GM12865 (cell line): Measurements from ENCODE around the gene KLF3.

Source experiments
- DNase-seq: peaks from one replicate; pipeline ENCODE4 v3.0.0; 2010; ENCODE audit warnings: low read depth
- H3K4me3 ChIP-seq: 2 replicates; pipeline ENCODE4 v1.5.1; 2011; ENCODE audit warnings: mild to moderate bottlenecking, low read depth, low read length, control low read depth
- TF ChIP-seq, protein P1 (sequence below): IDR thresholded peaks from 2 replicates; pipeline ENCODE4 v1.5.1; 2011; ENCODE audit warnings: low read length, control low read depth, low read depth, inconsistent platforms; ENCODE audit not compliant: insufficient read depth; ENCODE audit errors: missing control alignments

The KLF3 gene

DNA sequence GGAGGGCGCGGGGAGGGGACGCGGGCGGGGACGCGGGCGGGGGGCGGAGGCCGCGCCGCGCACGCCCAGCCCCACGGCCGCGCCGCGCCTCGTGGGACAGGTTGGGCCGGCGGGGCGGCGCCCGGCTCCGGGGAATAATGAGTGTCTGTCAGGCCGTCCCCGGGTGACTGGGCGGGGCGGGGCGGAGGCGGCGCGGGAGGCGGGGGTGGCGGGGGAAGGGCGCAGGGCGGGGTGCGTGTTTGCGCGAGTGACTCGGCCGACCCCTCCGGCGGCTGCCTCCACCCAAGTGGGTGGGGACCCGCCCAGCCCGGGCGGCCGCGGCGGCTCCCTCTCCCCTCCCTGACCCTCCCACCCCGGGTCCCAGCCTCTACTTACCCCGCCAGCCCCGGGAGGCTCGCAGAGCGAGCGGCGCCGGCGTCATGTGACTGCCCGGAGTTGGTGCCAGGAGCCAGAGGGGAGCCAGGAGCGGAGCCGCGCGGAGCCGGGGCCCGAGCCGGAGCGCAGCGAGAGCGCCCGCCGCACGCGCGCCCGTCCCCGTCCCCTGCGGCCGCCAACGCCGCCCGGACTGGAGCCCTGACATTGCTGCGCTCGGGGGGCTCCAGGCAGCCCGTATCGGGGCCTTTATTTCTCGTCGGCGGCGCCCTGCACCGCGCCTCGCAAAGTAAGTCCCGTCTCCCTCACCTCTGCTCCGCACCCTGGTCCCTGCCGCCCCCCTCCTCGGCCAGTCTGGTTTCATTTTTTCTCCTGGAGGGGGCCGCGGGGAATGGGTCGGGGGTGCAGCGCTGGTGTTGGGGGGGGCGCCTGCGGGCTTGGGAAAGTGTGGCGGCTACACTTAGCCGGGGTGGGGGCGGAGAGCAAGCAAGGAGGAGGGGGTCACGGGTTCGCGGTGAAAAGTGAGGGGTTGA lies at the start of gene KLF3:
Gene KLF3, plus strand, starts transcription at position 399 of the 905 bp plus-strand sequence. CDS start 16,427 bp downstream, outside the sequence.
- H3K4me3 ChIP-seq: peak within 1 kb of the TSS; percentile 62
- TF ChIP-seq, protein P1, sequence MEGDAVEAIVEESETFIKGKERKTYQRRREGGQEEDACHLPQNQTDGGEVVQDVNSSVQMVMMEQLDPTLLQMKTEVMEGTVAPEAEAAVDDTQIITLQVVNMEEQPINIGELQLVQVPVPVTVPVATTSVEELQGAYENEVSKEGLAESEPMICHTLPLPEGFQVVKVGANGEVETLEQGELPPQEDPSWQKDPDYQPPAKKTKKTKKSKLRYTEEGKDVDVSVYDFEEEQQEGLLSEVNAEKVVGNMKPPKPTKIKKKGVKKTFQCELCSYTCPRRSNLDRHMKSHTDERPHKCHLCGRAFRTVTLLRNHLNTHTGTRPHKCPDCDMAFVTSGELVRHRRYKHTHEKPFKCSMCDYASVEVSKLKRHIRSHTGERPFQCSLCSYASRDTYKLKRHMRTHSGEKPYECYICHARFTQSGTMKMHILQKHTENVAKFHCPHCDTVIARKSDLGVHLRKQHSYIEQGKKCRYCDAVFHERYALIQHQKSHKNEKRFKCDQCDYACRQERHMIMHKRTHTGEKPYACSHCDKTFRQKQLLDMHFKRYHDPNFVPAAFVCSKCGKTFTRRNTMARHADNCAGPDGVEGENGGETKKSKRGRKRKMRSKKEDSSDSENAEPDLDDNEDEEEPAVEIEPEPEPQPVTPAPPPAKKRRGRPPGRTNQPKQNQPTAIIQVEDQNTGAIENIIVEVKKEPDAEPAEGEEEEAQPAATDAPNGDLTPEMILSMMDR: no peak
- peak; percentile 79 for DNase-seq

DNA sequence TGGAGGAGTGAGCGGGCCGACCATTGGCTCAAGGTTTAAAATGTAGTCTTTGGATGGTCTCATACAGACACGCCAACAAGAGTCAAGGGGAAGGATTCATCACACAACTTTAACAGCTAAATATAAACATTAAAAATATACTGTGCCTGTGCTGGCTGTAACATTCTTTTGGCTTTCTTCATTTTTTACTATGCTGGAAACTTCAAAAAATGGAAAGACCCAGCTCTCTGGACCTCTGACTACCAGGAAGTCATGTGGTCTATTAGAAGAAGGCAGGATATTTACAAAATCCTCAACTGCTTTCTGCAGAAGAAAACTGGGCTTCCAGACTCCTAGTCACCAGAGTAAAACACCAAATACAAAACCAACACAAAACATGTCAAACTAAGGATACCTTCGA lies 49.8 kb upstream of the KLF3 start:
- TF ChIP-seq, protein P1: no peak
- DNase-seq: no peak
- no peak overlapping the region for H3K4me3 ChIP-seq

DNA sequence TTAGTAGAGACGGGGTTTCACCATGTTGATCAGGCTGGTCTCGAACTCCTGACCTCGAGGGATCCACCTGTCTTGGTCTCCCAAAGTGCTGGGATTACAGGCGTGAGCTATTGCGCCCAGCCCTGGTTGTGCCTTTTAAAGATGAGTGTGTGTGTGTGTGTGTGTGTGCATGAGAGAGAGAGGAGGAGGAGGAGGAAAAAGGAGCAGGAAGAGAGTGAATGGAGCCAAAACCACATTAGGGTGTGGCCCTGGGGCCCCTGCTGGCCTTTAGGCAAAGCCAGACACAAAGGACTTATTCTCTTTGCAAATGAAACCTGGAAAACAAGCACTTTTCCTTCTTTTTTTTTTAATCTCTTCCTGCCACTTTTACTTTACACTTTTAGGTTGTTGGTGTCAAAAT lies 48.2 kb upstream of the KLF3 start:
- no peak overlapping the region for H3K4me3 ChIP-seq
- TF ChIP-seq, protein P1: no peak
- DNase-seq: no peak

DNA sequence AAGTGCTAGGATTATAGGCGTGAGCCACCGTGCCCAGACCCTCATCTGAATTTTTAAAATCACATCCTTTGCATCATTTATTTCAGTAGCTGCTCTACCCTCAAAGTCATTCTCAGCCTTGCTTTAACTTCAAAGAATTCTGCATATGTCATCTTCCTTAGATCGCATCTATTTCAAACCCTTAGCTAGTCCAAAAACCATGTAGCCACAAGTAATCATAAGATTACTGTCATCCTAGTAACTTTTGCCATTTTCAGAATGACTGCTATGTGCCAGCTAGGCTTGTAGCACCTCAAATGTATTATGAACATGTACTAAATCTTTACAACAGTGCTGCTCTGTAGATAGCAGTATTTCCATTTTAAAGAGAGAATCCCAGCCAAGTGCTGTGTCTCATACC lies 45.5 kb upstream of the KLF3 start:
- no peak overlapping the region for H3K4me3 ChIP-seq
- DNase-seq: no peak
- TF ChIP-seq, protein P1: no peak

DNA sequence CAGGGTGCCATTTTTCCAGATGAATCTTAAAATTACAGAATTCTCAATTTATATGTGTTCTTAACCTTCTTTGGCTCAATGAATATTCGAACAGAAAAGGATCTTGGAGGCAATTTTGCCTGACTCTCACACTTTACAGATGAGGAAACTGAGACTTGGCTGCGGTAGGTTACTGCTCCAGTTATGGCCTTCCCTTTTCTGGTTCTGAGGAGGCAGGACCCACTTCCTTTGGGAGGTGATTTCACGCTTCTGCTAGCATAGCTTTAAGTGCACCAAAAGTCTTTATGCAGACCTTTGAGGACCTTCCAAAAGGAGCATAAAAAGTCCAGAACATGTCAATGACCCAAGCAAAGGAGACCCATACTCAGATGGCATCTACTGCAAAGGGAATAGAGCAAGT lies 44.7 kb upstream of the KLF3 start:
- no peak for DNase-seq
- no peak overlapping the region for H3K4me3 ChIP-seq
- TF ChIP-seq, protein P1: no peak

DNA sequence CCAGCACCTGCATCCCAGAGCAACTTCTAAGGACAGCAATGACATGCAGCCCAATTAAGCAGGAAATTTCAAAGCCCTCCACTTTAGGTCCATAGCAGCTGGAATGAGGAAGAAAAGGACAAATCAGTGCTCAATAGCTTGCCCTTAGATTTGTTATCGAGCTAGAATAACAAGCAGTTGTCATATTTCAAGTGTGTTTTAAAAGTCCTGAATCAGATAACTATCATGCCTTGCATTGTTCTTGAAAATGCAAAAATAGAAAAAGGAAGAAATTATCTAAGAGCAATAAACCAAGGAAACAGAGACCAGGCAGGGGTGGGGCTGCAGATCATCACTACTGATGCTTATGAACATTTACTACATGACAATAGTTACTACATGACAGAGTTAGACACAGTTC lies 43.9 kb upstream of the KLF3 start:
- no peak for DNase-seq
- H3K4me3 ChIP-seq: no peak overlapping the region
- TF ChIP-seq, protein P1: no peak
